ENCODE measurements around the gene UTF1. TPM values are rescaled to one million over a fixed set of nuclear protein-coding genes. Genes with fewer than 3 reads are reported as not detected.

The UTF1 gene
- total and polyA plus RNA-seq, 9 of the 15 experiments (the other 6 are each of a cell fraction or from before 2014, with no cell fraction given) = 0.35 to 0.46 TPM; not detected in 7

DNA sequence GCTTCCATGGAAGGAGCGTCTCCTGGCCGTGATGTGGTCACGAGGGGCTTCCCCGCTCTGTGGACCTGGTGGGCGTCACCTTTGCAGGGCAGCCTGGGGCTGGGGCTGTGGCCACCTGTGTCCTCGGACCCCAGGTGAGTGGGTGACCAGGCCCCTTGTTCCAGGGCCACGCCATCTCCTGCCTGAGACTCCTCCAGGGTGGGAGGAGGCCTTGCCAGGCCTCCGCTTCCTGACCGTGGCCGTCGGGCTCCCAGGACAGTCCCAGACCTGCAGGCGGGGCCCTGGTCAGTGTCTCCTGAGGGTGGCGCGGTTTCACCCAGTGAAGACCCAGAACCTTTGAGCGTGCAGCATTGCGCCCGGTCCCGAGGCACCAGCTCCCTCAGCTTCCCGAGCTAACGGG lies 20.4 kb upstream of the UTF1 start:
- no peaks in the 10 kb centered on the region; the same call in 1 of the 2 replicates for H3K9me3 ChIP-seq (replicated peaks; ENCODE audit: control insufficient read depth, insufficient read depth, low read depth, low read length)
- DNase-seq (ENCODE audit: extremely low read depth in 1 of 4, low spot score in 3 of 4) = no peak
- peaks cover 2 to 43% of the 10 kb centered on the region in 2 experiments; a peak in 3 of 5 replicates for H3K27me3 ChIP-seq (ENCODE audit: control insufficient read depth in 2 of 2, insufficient read depth in 2 of 2, low read length in 2 of 2)
- in situ Hi-C loops (cut with MboI) (no loop called here), intact Hi-C loops (cut with micrococcal nuclease) (no loop called here)
- H2AFZ ChIP-seq (ENCODE audit: low read depth, low read length) = no peak overlapping the region
- ATAC-seq = no peak
- H3K9me1 ChIP-seq (ENCODE audit: control insufficient read depth, insufficient read depth, low read length) = no peaks in the 10 kb centered on the region
- POLR2A ChIA-PET = no interaction called here
- 26% methylated on average over 15 of the region's 20 CpGs for WGBS (ENCODE audit: insufficient coverage, low coverage, missing lambda C conversion rate)
- BruUV-seq (replicated peaks) = no TSS peak
- FAIRE-seq = no peak
- H3K79me2 ChIP-seq (ENCODE audit: control insufficient read depth, insufficient read depth, low read length) = no peaks in the 10 kb centered on the region
- H3K27ac ChIP-seq (ENCODE audit: extremely low read depth, low read depth, low read length) = no peak overlapping the region
- no peak overlapping the region for H3K4me3 ChIP-seq
- no peak overlapping the region for H3K9ac ChIP-seq (ENCODE audit: insufficient read depth in 1 of 2, low read depth in 2 of 2, low read length in 2 of 2)
- H4K20me1 ChIP-seq (replicated peaks; ENCODE audit: control insufficient read depth, insufficient read depth, low read length) = no peaks in the 10 kb centered on the region
- H3K36me3 ChIP-seq (ENCODE audit: control insufficient read depth, insufficient read depth, low read length) = no peaks in the 10 kb centered on the region
- no peak for TF ChIP-seq ZFPM2 (CRISPR knock-in tag; IDR thresholded peaks at IDR 0.05)
- TF ChIP-seq NR4A1 (CRISPR knock-in tag; IDR thresholded peaks at IDR 0.05) = no peak
- TF ChIP-seq NR4A1 (tag; IDR thresholded peaks at IDR 0.05) = no peak
- no peak for TF ChIP-seq L3MBTL2 (IDR thresholded peaks at IDR 0.05)
- no peak for TF ChIP-seq YBX1 (IDR thresholded peaks at IDR 0.05)
- TF ChIP-seq U2AF2 (optimal IDR thresholded peaks at IDR 0.05; ENCODE audit: low read depth, low read length) = no peak
- TF ChIP-seq ZNF707 (CRISPR knock-in tag; conservative IDR thresholded peaks at IDR 0.05) = no peak
- no peak for TF ChIP-seq ZNF639 (CRISPR knock-in tag; conservative IDR thresholded peaks at IDR 0.05 in 1 of 2, IDR thresholded peaks at IDR 0.05 in 1 of 2)
- TF ChIP-seq HMG20B (CRISPR knock-in tag; IDR thresholded peaks at IDR 0.05) = no peak
- TF ChIP-seq SNRNP70 (optimal IDR thresholded peaks at IDR 0.05; ENCODE audit: low read depth, low read length) = no peak
- no peak for TF ChIP-seq BCL6 (CRISPR knock-in tag; IDR thresholded peaks at IDR 0.05)
- no peak for TF ChIP-seq POLR2G (IDR thresholded peaks at IDR 0.05; ENCODE audit: low read depth, low read length)
- no peak for TF ChIP-seq THRAP3 (IDR thresholded peaks at IDR 0.05; ENCODE audit: borderline replicate concordance)
- TF ChIP-seq HEY1 (CRISPR knock-in tag; IDR thresholded peaks at IDR 0.05; ENCODE audit: borderline replicate concordance) = no peak
- no peak overlapping the region for H3K4me2 ChIP-seq (ENCODE audit: insufficient read depth, low read length)
- H3K4me1 ChIP-seq (replicated peaks in 1 of 2; ENCODE audit: control insufficient read depth in 2 of 2, insufficient read depth in 2 of 2, low read length in 2 of 2) = peaks cover 0 to 53% of the 10 kb centered on the region in 2 experiments; a peak in 1 of 5 replicates
- CTCF ChIA-PET (ENCODE audit: low intra/inter-chr PET ratio) = no interaction called here

All from K562 (cell line).